Measurements from ENCODE around the gene CHCHD5.
"Not testable (repeated sequence)": the region's sequence is repeated elsewhere in the genome, so short reads cannot be mapped to it uniquely, and the experiment has no call there.

CHCHD5 gene, protein sequence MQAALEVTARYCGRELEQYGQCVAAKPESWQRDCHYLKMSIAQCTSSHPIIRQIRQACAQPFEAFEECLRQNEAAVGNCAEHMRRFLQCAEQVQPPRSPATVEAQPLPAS

DNA sequence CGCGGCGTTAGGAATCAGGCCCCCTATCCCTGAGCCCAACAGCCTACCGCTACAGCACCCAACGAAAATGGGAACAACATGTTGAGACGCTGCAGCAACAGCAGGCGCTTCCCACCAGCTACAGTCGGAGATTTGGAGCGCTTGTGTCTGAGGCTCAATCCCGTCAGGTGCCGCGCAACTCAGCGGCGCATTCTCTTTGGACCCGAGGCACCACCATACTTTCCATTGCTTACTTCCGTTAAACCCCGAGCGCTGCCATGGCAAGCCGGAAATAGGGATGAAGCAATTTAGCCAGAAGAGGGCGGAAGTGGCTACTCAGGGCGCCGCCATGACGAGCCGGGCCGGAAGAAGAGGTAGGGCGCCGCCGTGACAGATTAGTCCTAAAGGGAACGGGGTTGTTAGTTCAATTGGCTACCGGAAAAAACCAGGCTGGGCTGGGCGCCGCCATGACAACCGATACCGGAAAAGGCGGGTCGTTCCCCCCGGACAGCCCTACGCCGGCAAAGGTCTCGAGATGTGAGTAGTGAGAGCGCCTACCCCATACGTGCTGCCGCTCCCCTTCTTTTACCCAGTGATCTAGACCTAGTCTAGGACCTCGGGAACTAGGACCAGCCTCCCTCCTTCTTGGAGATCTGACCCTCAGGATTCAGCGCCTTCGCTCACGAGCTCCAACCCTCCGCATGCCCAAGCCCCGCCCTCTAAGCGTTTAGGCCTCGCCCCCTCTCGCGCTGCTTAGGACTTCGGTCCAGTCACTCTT is at the start of gene CHCHD5:
TSS of gene CHCHD5 (plus strand) at position 476 of the 757 bp plus-strand sequence. CDS start at position 515, 39 bp downstream.
- H3K4me3 ChIP-seq, result peak within 1 kb of the TSS; percentile 43 to 69 (median 54)
- peak within 1 kb of the TSS; percentile 79 to 96 (median 89) for H3K27ac ChIP-seq

DNA sequence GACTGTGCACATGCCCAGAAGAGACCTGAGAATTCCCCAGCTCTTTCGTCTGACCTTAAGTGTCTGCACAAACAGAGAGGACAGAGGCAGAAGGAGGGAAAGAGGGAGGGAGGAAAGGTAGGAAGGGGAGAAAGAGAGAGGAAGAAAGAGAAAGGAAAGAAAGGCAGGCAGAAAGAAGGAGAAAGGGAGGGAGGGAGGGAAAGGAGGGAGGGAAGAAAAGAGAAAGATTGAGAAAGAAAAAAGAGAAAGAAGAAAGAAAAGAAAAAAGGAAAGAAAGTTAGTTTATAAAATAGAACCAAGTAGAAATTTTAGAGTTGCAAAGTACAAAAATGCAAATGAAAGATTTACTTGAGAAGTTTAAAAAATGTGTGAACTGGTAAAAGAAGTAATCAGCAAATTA is 49.6 kb upstream of the CHCHD5 start:
- no peak overlapping the region for H3K4me3 ChIP-seq
- no peak overlapping the region for H3K27ac ChIP-seq

DNA sequence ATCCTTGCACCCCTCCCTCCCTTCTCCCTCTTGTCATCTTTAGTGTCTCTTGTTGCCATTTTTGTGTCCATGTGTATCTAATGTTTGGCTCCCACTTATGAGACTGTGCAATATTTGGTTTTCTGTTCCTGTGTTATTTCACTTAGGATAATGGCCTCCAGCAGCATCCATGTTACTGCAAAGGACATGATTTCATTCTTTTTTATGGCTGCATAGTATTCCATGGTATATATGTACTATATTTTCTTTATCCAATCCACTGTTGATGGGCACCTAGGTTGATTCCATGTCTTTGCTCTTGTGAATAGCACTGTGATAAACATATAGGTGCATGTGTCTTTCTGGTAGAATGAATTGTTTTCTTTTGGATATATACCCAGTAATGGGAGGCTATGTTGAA is 47.7 kb upstream of the CHCHD5 start:
- not testable (repeated sequence) for H3K27ac ChIP-seq, H3K4me3 ChIP-seq

DNA sequence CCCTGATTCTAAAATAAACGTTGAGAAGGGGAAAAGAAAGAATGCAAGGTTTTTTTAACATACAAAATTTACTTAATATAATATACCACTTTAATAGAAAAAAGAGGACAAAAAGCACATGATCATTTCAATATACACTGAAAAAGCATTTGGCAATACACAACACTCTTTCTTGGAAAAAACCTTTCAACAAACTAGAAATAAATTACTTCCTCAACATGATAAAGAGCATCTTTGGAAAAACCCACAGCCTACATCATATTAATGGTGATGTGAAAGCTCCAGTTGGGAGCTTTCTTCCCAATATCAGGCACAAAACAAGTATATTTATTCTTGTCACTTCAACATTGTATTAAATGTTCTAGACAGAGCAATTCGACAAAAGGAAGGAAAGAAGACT is 45.1 kb upstream of the CHCHD5 start:
- Histone ChIP-seq H3K4me3 (no peak overlapping the region), H3K27ac (no peak overlapping the region)

DNA sequence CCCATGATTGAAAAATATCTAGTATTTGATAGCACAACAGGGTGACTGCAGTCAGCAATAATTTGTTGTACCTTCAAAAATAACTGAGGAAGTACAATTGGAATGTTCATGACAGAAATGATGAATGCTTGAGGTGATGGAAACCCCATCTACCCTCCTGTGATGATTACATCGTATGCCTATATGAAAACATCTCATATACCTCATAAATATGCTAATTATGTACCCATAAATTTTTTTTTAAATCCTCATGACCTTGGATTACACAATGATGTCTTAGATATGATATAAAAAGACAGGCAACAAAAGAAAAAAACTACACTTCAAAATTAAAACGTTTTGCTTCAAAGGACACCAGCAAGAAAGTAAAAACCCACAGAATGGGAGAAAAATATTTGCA is 43.5 kb upstream of the CHCHD5 start:
- no peak overlapping the region for H3K4me3 ChIP-seq
- peak overlapping the region in 3 of 21 experiments; percentile 91 to 93 (median 91) for H3K27ac ChIP-seq

DNA sequence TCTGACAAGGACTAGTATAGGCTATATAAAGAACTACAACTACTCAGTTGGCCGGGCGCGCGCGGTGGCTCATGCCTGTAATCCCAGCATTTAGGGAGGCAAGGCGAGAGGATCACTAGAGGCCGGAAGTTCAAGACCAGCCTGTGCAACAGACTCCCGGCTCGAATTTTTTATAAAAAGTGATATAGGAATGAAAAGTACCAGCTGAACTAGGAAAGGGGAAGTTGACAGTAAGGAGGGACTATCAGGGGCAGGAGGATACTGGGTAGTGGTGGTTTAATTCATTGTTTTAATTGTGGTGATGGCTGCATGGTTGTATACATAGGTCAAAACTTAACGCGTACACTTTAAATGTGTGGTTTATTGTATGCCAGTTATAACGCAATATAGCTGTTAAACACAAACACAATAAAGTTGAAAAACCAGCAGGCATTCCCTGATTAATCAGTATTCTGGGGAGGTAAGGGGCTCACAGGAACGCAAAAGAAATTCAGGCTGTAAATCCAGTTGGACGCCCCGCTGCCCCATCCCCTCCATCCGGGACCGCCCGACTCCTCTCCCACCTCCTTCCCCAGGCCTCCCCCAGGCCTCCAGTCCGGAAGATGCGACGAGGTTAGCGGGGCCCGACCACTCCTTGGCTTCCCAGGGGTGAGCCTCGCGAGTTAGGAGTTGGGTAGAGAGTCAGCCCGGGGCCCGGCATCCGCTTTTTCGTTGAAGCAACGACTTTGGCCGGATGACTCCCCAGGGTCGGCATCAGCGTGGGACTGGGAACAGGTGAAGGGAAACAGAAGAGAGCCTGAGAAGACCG is 42.9 kb upstream of the CHCHD5 start:
- Histone ChIP-seq H3K4me3 (peak overlapping the region; percentile 80 to 96 (median 87)), H3K27ac (peak overlapping the region; percentile 31 to 94 (median 89))

DNA sequence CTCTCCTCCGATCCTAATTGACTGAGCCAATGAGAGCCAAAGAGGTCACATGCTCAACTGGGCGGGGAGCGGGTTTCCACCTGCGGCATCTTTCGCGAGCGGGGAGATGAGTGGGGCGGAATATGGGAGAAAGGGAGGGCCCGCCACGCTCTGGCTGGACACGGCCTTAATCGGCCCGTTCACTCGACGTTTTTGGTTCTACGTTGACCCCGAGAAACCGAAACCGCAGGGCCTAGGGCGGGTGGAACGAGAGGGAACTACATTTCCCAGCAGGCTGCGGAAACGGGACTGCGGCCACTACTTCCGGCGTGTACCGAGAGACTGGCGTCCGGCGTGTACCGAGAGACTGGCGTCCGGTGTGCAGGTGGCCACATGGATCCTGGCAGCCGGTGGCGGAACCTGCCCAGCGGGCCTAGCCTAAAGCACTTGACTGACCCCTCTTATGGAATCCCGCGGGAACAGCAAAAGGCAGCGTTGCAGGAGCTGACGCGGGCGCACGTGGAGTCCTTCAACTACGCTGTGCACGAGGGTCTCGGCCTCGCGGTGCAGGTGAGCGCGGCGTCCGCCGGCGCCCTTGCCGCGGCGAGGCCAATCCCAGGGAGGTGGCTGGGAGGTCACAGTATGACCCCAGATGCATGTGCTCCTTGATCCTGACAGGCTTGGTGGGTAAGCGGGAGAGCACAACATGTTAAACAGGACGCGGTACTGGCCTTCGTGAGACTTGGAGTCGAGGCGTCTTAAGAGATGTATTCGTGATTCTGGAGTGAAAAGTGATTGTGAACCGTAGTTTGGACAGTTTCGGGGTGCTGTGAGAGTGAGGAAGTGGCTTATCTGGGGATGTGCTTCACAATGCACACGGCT is 42.1 kb upstream of the CHCHD5 start, which contains the start of gene POLR1B:
TSS of gene POLR1B (plus strand) at position 343 of the 861 bp plus-strand sequence. CDS start at position 373, 30 bp downstream.
- H3K27ac ChIP-seq, result peak within 1 kb of the TSS; percentile 31 to 94 (median 89)

DNA sequence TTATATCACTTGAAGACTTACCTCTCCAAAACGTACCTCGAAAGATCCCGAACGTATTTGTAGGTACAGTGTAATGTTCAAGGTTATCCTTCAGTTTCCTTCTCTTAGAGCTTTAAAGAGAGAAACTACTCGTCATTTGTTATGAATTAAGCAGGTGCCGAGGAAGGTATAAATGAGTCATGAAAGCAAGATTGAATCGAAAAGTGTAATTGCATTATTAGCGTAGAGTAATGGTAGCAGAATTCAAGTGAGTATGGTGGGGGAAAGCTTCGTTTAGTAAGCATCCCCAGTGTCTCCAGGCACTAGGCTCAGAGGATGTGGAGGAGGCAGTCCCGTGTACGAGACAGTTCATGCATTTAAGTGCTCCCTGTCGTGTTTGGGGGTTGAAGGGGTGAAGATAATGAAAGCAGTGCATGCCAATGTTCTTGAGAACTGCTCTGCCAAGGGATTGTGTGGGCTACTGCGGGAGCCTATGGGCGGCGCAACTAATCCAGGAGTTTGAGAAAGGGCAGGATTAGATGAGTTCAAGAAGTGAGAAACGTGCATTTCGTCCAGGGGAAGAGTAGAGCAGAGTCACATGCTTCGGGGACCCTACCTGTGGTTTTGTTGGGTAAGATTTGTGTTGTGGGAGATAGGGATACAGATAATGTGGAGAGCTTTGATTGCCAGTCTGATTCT is 41.3 kb upstream of the CHCHD5 start:
- H3K4me3 ChIP-seq, result peak overlapping the region; percentile 80 to 96 (median 87)
- H3K27ac ChIP-seq, result peak overlapping the region in 17 of 21 experiments; percentile 31 to 94 (median 89)

More for the DNA sequence above, 42.1 kb upstream of the CHCHD5 start, which contains the start of gene POLR1B:
- peak within 1 kb of the TSS; percentile 80 to 96 (median 87) for H3K4me3 ChIP-seq

DNA sequence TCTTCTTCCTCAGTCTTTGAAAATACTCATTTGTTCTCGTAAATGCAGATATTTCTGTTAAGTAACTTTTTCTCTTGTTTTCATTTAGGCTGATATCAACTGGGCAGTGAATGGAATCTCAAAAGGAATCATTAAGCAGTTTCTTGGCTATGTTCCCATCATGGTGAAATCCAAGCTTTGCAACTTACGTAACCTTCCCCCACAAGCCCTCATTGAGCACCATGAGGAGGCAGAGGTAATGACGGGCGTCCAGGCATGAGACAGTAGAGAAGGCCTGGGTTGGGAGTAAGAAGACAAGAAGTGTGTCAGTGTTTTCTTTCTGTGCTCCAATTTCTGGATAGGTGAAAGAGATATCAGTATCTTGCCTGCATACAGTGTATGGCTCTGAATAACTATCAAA is 37.1 kb upstream of the CHCHD5 start:
- Histone ChIP-seq H3K27ac (no peak overlapping the region), H3K4me3 (no peak overlapping the region)

DNA sequence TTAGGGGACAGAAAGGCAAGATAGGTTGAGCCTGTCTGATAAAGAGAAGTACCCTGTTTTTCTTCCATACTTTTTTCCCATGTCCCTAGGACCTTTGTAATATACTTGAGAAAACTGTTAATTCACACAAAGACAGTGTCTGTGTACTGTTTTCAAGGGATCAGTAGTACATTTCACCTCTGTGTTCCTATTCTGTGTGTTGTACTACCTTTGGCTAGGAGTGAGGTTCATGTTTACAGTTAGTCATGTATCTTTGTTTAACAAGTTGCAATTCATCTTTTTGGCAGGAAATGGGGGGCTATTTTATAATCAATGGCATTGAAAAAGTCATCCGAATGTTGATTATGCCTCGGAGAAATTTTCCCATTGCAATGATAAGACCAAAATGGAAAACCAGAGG is 35.4 kb upstream of the CHCHD5 start:
- H3K27ac ChIP-seq, result no peak overlapping the region
- H3K4me3 ChIP-seq, result no peak overlapping the region

DNA sequence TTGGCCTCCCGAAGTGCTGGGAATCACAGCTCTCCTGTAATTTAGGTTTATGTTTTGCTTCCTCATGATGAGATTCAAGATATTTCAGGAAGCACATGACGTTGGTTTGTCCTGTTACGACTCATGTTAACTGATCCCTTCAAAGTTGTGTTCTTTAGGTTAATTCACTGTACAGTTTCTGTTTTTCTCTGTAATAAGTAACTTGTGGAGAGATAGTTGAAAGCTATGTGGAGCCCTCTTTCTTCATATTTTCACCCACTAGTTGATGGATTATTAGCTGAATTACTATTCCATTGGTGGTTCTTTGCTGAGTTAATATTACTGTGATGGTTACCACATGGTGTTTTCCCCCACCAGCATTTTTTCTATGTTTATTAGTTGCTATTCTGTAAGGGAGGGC is 18.3 kb upstream of the CHCHD5 start:
- H3K27ac ChIP-seq, result no peak overlapping the region
- no peak overlapping the region for H3K4me3 ChIP-seq

DNA sequence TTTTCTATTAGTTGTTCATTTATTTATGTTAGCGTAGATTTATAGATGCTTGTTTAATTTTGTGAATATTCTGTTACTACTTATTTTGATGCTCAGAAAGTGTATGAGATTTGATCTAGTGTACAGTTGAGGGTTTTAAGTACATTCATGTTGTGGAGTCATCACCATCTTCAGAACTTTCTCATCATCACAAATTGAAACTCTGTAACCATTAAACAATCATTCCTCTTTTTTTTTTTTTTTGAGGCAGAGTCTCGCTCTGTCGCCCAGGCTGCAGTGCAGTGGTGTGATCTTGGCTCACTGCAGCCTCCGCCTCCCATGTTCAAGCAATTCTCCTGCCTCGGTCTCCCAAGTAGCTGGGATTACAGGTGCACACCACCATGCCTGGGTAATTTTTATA is 17.9 kb upstream of the CHCHD5 start:
- not testable (repeated sequence) for H3K4me3 ChIP-seq

DNA sequence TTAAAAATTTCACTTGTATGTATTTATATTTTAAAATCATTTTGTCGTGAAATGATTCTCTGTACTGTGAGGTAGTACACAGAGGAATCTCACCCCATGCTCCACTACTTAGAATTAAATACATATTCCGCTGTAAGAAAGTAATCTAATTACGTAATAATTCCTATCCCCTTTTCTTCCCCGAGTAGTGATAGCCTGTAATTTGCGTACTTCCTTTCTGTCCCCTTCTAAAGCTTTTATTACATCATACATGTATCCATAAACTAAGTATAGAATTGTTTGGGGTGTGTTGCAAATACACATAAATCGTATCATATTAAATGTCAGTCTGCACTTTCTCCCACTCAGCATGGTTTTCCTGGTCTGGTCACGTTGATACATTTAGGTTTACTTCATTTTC is 12.4 kb upstream of the CHCHD5 start:
- no peak overlapping the region for H3K4me3 ChIP-seq
- no peak overlapping the region for H3K27ac ChIP-seq

More for the DNA sequence above, 17.9 kb upstream of the CHCHD5 start:
- not testable (repeated sequence) for H3K27ac ChIP-seq

DNA sequence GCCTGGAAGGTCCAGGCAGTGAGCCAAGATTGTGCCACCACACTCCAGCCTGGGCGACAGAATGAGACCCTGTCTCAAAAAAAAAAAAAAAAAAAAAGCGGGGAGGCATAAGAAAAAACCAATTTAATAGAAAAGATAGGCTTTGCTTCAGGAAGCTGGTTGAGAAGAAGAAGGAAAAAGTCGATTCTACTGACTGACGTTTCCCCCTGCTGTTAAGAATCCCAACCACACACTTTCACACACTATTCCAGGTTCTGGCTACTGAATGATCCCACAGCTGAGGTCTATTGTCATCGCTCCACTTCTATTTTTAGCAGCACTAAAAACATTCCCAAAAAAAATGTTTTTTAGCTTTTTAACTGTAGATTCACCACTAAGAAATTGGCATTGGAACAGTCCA is 6.7 kb upstream of the CHCHD5 start:
- H3K27ac ChIP-seq, result no peak overlapping the region

DNA sequence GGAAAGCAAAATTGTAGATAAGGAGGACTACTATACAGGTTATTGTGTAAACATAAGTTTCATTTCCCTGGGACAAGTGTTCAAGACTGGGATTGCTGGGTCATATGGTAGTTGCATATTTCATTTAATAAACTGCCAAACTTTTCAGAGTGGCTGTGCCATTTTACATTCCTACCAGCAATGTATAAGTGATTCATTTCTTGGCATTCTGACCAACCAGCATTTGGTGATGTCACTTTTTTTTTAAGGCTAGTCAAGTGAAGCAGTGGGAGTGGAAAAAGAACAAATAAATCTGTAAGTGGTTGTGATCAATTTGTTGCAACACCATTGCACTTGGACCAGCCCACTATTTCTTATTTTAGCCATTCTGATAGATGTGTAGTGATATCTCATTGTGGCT is 5.2 kb upstream of the CHCHD5 start:
- no peak overlapping the region for H3K27ac ChIP-seq

More for the DNA sequence above, 6.7 kb upstream of the CHCHD5 start:
- H3K4me3 ChIP-seq, result no peak overlapping the region

DNA sequence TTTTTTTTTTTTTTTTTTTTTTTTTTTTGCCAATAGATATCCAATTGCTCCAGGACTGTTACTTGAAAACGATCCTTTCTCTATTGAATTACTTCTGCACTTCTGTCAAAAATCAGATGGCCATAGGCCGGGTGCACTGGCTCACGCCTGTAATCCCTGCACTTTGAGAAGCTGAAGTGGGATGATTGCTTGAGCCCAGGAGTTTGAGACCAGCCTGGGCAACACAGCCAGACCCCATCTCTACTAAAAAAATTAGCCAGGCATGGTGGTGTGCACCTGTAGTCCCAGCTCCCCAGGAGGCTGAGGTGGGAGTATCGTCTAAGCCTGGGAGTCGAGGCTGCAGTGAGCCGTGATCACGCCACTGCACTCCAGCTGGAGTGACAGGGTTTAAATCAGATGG is 4.3 kb upstream of the CHCHD5 start:
- Histone ChIP-seq H3K27ac (no peak overlapping the region), H3K4me3 (no peak overlapping the region)

More for the DNA sequence above, 5.2 kb upstream of the CHCHD5 start:
- no peak overlapping the region for H3K4me3 ChIP-seq

DNA sequence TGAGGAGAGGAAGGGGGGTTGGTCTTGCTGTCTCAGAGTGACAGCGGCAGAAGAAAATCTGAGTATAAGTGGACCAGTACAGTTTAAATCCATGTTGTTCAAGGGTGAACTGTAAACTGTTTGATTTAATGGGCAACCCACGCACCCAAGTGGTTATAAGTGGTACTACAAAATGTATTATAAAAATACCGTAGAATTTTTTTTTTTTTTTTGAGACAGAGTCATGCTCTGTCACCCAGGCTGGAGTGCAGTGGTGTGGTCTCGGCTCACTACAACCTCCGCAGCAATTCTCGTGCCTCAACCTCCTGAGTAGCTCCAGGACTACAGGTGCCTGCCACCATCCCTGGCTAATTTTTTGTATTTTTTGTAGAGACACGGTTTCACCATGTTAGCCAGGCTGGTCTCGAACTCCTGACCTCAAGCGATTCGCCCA is 2.1 kb upstream of the CHCHD5 start:
- no peak overlapping the region for H3K27ac ChIP-seq
- H3K4me3 ChIP-seq, result no peak overlapping the region

DNA sequence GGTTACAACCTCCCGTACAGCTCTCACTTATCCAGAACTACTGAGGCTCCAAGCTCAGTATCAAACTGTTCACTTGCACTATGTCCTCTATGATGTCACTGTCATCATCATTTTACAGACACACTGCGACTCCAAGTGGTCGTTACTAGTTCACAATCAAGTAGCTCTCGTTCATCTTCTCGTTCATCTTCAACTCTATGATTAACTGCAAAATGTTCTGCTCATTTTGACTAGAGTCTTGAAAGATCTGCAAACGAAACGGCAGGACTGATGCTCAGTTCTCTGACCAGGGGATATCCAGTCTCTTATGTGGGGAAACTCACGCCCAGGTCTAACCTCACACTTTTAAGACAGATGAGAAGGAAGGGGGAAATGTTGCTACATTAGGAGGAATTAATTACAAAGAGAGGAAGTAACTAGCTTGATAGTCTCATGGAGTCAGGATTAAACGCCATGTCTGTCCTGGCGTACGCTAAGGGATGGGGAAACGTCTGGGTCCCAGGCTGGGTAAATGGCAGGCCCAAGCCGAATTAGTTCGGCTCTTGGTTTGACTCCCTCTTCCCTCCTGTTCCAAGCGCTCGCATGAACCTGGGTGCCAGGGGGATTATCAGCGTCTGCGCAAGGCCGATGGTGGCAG is 794 bp upstream of the CHCHD5 start:
- H3K27ac ChIP-seq, result peak overlapping the region; percentile 79 to 96 (median 89)
- peak overlapping the region; percentile 43 to 69 (median 54) for H3K4me3 ChIP-seq
